ENCODE results near the gene SLC17A4. TPM values are rescaled to one million over a fixed set of nuclear protein-coding genes. Genes with fewer than 3 reads are reported as not detected.

The SLC17A4 gene
- total and polyA plus RNA-seq, 2 experiments from 2014 or later: not detected

DNA sequence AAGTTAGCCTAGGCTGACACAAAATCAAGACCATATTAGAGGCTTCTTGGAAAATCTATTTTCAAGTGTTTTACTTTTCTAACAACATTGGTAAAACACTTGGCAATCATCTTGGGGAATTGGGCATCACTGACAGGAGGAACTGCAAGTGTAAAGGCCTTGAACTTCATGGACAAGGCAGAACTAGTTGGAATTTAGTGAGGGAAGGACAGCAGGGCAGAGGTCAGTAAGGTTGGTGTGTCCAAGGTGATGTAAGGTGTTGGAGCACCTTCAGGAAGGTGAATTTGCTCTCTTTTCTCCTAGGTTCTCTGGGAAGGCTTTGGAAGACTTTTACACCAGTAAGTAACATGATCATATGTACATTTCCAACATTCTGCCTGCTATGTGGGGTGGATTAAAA is 1.5 kb upstream of the SLC17A4 start:
- H3K4me3 ChIP-seq: no peak overlapping the region
- H3K27me3 ChIP-seq (replicated peaks; ENCODE audit: insufficient read depth): no peaks in the 10 kb centered on the region
- no peaks in the 10 kb centered on the region for H3F3A ChIP-seq (ENCODE audit: insufficient read depth)
- H3K9me2 ChIP-seq (ENCODE audit: insufficient read depth): no peaks in the 10 kb centered on the region
- H2AFZ ChIP-seq: no peak overlapping the region
- H3K4me1 ChIP-seq (ENCODE audit: insufficient read depth): no peaks in the 10 kb centered on the region
- in situ Hi-C loops (cut with MboI): no loop called here
- H3K27ac ChIP-seq: no peak overlapping the region
- no peaks in the 10 kb centered on the region for H4K20me1 ChIP-seq (ENCODE audit: insufficient read depth)
- no peaks in the 10 kb centered on the region for H3K79me2 ChIP-seq (ENCODE audit: insufficient read depth)
- no peak overlapping the region for H3K9ac ChIP-seq
- H3K9me3 ChIP-seq (ENCODE audit: low read depth): no peaks in the 10 kb centered on the region
- no peaks in the 10 kb centered on the region for H3K36me3 ChIP-seq (ENCODE audit: low read depth)
- DNase-seq: no peak
- TF ChIP-seq EZH2phosphoT487 (IDR thresholded peaks at IDR 0.05; ENCODE audit: insufficient read depth, low read depth) (no peak), EZH2 (IDR thresholded peaks at IDR 0.05; ENCODE audit: insufficient read depth, poor library complexity, severe bottlenecking) (no peak)
- H3K4me2 ChIP-seq (ENCODE audit: unreplicated experiment): no peak overlapping the region

DNA sequence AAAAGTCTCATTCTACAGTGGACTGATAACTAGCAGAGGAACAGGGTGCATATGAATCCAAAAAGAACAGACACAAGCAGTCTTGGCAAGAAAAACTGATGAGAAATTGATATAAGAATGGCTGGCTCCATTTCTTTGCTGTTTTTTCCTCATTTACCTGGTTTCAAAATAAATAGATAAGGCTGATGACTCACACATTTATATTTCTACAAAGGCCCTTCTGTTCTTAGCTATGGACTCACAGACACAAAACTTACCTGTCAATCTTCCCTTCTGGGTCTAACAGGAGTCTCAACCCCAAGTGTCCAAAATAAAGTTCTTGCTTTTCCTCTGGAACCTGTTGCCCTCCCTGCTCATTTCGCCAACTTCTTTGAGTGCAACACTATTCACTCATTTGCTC is 941 bp downstream of the SLC17A4 start:
- H4K20me1 ChIP-seq (ENCODE audit: insufficient read depth): no peaks in the 10 kb centered on the region
- H3K27ac ChIP-seq: no peak overlapping the region
- WGBS, 2 experiments (ENCODE audit: low coverage in 1 of 2, low lambda C conversion rate in 2 of 2, missing lambda C conversion rate in 2 of 2): 56 to 61% methylated on average over 1 of the region's 1 CpG
- H3K9ac ChIP-seq: no peak overlapping the region
- no peaks in the 10 kb centered on the region for H3K9me2 ChIP-seq (ENCODE audit: insufficient read depth)
- H3K9me3 ChIP-seq (ENCODE audit: low read depth): no peaks in the 10 kb centered on the region
- H3K4me3 ChIP-seq: no peak overlapping the region
- no peak for DNase-seq
- in situ Hi-C loops (cut with MboI): no loop called here
- no peak overlapping the region for H2AFZ ChIP-seq
- no peaks in the 10 kb centered on the region for H3K36me3 ChIP-seq (ENCODE audit: low read depth)
- no peaks in the 10 kb centered on the region for H3K4me1 ChIP-seq (ENCODE audit: insufficient read depth)
- H3K79me2 ChIP-seq (ENCODE audit: insufficient read depth): no peaks in the 10 kb centered on the region
- H3K27me3 ChIP-seq (replicated peaks; ENCODE audit: insufficient read depth): no peaks in the 10 kb centered on the region
- no peak overlapping the region for H3K4me2 ChIP-seq (ENCODE audit: unreplicated experiment)
- TF ChIP-seq EZH2phosphoT487 (IDR thresholded peaks at IDR 0.05; ENCODE audit: insufficient read depth, low read depth) (no peak), EZH2 (IDR thresholded peaks at IDR 0.05; ENCODE audit: insufficient read depth, poor library complexity, severe bottlenecking) (no peak)
- H3F3A ChIP-seq (ENCODE audit: insufficient read depth): no peaks in the 10 kb centered on the region

DNA sequence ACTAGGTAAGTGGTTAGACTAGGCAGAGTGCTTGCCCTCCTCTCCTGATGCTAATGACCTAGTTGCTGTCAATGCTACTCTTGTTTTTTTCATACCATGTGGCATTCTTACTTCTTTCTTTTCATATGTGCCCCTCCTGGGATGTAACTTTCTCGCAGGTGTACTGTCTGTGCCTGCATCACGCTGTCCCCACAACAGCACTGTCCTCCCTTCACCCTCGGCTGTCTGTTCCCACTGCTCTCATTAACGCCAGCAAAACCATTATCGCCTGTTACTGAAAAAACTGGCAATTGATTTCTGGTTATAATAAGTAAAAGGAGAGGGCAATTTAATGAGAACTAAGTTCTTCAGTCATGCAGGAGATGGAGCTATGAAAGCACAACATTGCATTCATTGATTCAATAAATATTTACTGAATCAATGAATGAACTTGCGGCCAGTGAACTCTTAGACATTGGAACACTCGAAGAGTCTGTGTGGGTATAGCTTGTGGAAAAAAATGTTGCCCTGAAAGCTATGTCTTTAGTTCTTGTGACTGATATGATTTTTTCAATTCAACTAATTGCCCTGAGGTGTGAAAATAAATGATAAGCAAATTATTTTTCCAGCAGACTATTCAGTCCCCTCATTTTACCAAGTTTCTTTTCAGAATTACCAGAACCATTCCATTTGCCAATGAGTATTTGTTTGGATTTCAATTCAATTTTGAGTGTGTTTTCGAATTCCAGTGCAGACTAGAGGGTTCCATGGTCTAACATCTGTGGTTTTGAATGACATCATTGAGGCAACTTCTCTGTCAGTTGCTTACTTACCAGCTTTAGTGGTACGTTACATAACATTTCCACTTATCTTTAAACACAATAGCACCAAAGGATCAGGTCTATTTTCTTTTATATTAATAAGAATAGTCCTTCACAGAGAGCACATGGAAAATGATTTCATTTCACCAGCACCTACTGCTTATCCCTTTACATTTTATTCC is 2.1 kb downstream of the SLC17A4 start:
- WGBS, 2 experiments (ENCODE audit: low coverage in 1 of 2, low lambda C conversion rate in 2 of 2, missing lambda C conversion rate in 2 of 2): 51 to 53% methylated on average over 9 of the region's 9 CpGs
- in situ Hi-C loops (cut with MboI): no loop called here

DNA sequence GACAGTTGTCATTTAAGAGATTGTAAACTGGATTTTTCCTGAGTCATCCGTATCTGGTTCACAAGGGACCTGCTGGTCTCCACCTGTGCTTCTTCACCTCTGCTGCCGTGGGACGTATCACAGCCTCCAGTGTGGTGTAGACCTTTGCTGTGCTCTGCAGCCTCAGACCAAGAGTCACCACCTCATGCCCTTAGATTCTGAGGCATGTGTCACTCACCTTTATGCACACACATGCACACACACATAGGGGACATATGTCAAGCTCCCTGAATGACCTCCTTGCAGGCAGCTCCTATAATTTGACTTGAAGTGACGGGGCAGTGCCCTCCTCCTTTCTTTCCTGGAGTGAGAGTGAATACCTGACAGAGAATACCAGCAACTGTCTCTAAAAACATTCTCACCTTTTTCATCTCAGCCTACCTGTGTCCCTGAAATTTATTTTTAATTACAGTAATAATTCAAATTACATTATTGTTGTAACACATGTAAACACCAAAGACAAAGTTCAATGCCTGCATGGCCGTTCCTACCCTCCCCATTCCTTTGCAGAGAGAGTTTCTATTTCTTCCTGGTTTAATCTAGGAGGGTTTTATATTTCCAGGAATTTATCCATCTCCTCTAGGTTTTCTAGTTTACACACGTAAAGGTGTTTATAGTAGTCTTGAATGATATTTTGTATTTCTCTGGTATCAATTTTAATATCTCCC is 3.5 kb downstream of the SLC17A4 start:
- WGBS, 2 experiments (ENCODE audit: low coverage in 1 of 2, low lambda C conversion rate in 2 of 2, missing lambda C conversion rate in 2 of 2): 40 to 51% methylated on average over 6 of the region's 6 CpGs

More for the DNA sequence above, 2.1 kb downstream of the SLC17A4 start:
- Histone ChIP-seq H3K4me2 (ENCODE audit: unreplicated experiment) (no peak overlapping the region), H3K36me3 (ENCODE audit: low read depth) (no peaks in the 10 kb centered on the region), H2AFZ (no peak overlapping the region), H3K9me2 (ENCODE audit: insufficient read depth) (no peaks in the 10 kb centered on the region), H3K9ac (no peak overlapping the region), H3K79me2 (ENCODE audit: insufficient read depth) (no peaks in the 10 kb centered on the region), H3F3A (ENCODE audit: insufficient read depth) (no peaks in the 10 kb centered on the region), H3K4me1 (ENCODE audit: insufficient read depth) (no peaks in the 10 kb centered on the region), H3K4me3 (no peak overlapping the region), H3K27me3 (replicated peaks; ENCODE audit: insufficient read depth) (no peaks in the 10 kb centered on the region), H3K27ac (no peak overlapping the region), H4K20me1 (ENCODE audit: insufficient read depth) (no peaks in the 10 kb centered on the region), H3K9me3 (ENCODE audit: low read depth) (no peaks in the 10 kb centered on the region)
- no peak for TF ChIP-seq EZH2 (IDR thresholded peaks at IDR 0.05; ENCODE audit: insufficient read depth, poor library complexity, severe bottlenecking)
- no peak for TF ChIP-seq EZH2phosphoT487 (IDR thresholded peaks at IDR 0.05; ENCODE audit: insufficient read depth, low read depth)
- DNase-seq: no peak

More for the DNA sequence above, 3.5 kb downstream of the SLC17A4 start:
- Histone ChIP-seq H4K20me1 (ENCODE audit: insufficient read depth) (no peaks in the 10 kb centered on the region), H3K9me2 (ENCODE audit: insufficient read depth) (no peaks in the 10 kb centered on the region), H3K4me3 (no peak overlapping the region), H3K4me2 (ENCODE audit: unreplicated experiment) (no peak overlapping the region), H3F3A (ENCODE audit: insufficient read depth) (no peaks in the 10 kb centered on the region), H3K36me3 (ENCODE audit: low read depth) (no peaks in the 10 kb centered on the region), H3K27ac (no peak overlapping the region), H3K9me3 (ENCODE audit: low read depth) (no peaks in the 10 kb centered on the region), H3K27me3 (replicated peaks; ENCODE audit: insufficient read depth) (no peaks in the 10 kb centered on the region), H3K79me2 (ENCODE audit: insufficient read depth) (no peaks in the 10 kb centered on the region), H2AFZ (no peak overlapping the region), H3K9ac (no peak overlapping the region), H3K4me1 (ENCODE audit: insufficient read depth) (no peaks in the 10 kb centered on the region)
- in situ Hi-C loops (cut with MboI): no loop called here
- no peak for DNase-seq
- no peak for TF ChIP-seq EZH2 (IDR thresholded peaks at IDR 0.05; ENCODE audit: insufficient read depth, poor library complexity, severe bottlenecking)
- TF ChIP-seq EZH2phosphoT487 (IDR thresholded peaks at IDR 0.05; ENCODE audit: insufficient read depth, low read depth): no peak

Measured in GM23248 (cell line).